Measurements from ENCODE around the gene CYP27C1.
"Not testable (repeated sequence)": the region's sequence is repeated elsewhere in the genome, so short reads cannot be mapped to it uniquely, and the experiment has no call there.

Gene CYP27C1

GRCh38 chr2:127254386-127254981 is 34.4 kb upstream of the CYP27C1 start:
- no peak for DNase-seq (ENCODE audit: extremely low read depth, low read depth)
- no peak for TF ChIP-seq CTCF (IDR thresholded peaks at IDR 0.05; ENCODE audit: low read depth, low read length)

GRCh38 chr2:127241184-127241583 is 21.1 kb upstream of the CYP27C1 start:
- not testable (repeated sequence) for DNase-seq (ENCODE audit: extremely low read depth, low read depth)

GRCh38 chr2:127239395-127239794 is 19.3 kb upstream of the CYP27C1 start:
- no peak for DNase-seq (ENCODE audit: extremely low read depth, low read depth)
- no peak for TF ChIP-seq CTCF (IDR thresholded peaks at IDR 0.05; ENCODE audit: low read depth, low read length)

GRCh38 chr2:127237768-127238167 is 17.7 kb upstream of the CYP27C1 start:
- not testable (repeated sequence) for DNase-seq (ENCODE audit: extremely low read depth, low read depth)

- DNase-seq (ENCODE audit: extremely low read depth, low read depth), result no peak
Observed at GRCh38 chr2:127235082-127235702, 15.1 kb upstream of the CYP27C1 start.

GRCh38 chr2:127233710-127234109 is 13.6 kb upstream of the CYP27C1 start:
- no peak for TF ChIP-seq CTCF (IDR thresholded peaks at IDR 0.05; ENCODE audit: low read depth, low read length)
- no peak for DNase-seq (ENCODE audit: extremely low read depth, low read depth)

More at GRCh38 chr2:127235082-127235702, 15.1 kb upstream of the CYP27C1 start:
- TF ChIP-seq CTCF (IDR thresholded peaks at IDR 0.05; ENCODE audit: low read depth, low read length), result no peak

- no peak for DNase-seq (ENCODE audit: extremely low read depth, low read depth)
- no peak for TF ChIP-seq CTCF (IDR thresholded peaks at IDR 0.05; ENCODE audit: low read depth, low read length)
Observed at GRCh38 chr2:127231130-127231865, 11.2 kb upstream of the CYP27C1 start.

- TF ChIP-seq CTCF (IDR thresholded peaks at IDR 0.05; ENCODE audit: low read depth, low read length), result no peak
- no peak for DNase-seq (ENCODE audit: extremely low read depth, low read depth)
Observed at GRCh38 chr2:127229555-127229954, 9.5 kb upstream of the CYP27C1 start.

Data from AG09319 (cell line).